GM21717 (cell line): ENCODE measurements around the gene TEX264.
"Not testable (repeated sequence)": the region's sequence is repeated elsewhere in the genome, so short reads cannot be mapped to it uniquely, and the experiment has no call there.

Source experiments
- ATAC-seq: cut with Tn5 transposase; IDR thresholded peaks from one replicate; pipeline ENCODE4 v1.9.1; 2021; ENCODE audit warnings: mild to moderate bottlenecking, moderate library complexity; ENCODE audit not compliant: unreplicated experiment

Gene TEX264

DNA sequence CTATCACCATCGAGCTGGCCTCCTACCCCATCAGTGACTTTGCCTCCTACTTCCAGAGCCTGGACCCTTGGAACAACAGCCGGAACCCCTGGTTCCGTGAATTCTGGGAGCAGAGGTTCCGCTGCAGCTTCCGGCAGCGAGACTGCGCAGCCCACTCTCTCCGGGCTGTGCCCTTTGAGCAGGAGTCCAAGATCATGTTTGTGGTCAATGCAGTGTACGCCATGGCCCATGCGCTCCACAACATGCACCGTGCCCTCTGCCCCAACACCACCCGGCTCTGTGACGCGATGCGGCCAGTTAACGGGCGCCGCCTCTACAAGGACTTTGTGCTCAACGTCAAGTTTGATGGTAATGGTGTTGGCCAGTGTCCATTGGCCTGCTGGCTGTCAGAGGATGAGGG lies 41.9 kb downstream of the TEX264 start:
- no peak for ATAC-seq

DNA sequence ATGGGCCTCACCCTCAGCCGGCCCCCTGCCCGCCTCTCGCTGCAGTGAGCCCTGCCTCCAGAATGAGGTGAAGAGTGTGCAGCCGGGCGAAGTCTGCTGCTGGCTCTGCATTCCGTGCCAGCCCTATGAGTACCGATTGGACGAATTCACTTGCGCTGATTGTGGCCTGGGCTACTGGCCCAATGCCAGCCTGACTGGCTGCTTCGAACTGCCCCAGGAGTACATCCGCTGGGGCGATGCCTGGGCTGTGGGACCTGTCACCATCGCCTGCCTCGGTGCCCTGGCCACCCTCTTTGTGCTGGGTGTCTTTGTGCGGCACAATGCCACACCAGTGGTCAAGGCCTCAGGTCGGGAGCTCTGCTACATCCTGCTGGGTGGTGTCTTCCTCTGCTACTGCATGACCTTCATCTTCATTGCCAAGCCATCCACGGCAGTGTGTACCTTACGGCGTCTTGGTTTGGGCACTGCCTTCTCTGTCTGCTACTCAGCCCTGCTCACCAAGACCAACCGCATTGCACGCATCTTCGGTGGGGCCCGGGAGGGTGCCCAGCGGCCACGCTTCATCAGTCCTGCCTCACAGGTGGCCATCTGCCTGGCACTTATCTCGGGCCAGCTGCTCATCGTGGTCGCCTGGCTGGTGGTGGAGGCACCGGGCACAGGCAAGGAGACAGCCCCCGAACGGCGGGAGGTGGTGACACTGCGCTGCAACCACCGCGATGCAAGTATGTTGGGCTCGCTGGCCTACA lies 44.4 kb downstream of the TEX264 start:
- ATAC-seq, result no peak

- no peak for ATAC-seq
Observed at GRCh38 chr3:51715977-51716294, 44.9 kb downstream of the TEX264 start.

GRCh38 chr3:51716805-51717204 lies 45.8 kb downstream of the TEX264 start:
- ATAC-seq, result no peak

DNA sequence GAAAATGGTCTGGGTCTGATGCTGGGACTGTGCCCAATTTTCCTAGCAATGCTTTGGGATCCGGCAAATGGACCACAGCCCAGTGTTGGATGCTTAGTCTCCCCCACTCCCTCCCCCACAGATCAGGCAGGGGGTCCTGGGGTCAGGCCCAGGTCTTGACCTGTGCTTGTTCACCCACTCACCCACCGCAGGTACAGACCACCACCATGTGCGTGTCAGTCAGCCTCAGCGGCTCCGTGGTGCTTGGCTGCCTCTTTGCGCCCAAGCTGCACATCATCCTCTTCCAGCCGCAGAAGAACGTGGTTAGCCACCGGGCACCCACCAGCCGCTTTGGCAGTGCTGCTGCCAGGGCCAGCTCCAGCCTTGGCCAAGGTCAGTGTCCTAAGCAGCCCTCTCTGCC lies 46.4 kb downstream of the TEX264 start:
- no peak for ATAC-seq

DNA sequence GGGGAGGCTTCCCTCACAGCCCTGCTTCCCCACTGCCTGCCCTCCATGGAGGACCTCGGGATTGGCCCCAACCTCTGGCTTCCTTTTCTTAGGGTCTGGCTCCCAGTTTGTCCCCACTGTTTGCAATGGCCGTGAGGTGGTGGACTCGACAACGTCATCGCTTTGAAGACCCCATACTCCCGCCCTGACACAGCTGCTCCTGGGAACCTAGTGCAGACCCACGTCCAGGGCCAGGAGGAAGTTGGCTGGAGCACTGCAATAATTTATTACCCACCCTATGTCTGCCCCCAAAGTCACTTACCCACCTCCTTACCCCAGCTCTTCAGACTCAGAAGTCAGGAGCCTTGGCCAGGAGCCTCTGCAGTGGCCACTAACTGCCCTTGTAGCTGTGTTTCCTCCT lies 46.9 kb downstream of the TEX264 start:
- ATAC-seq, result no peak

DNA sequence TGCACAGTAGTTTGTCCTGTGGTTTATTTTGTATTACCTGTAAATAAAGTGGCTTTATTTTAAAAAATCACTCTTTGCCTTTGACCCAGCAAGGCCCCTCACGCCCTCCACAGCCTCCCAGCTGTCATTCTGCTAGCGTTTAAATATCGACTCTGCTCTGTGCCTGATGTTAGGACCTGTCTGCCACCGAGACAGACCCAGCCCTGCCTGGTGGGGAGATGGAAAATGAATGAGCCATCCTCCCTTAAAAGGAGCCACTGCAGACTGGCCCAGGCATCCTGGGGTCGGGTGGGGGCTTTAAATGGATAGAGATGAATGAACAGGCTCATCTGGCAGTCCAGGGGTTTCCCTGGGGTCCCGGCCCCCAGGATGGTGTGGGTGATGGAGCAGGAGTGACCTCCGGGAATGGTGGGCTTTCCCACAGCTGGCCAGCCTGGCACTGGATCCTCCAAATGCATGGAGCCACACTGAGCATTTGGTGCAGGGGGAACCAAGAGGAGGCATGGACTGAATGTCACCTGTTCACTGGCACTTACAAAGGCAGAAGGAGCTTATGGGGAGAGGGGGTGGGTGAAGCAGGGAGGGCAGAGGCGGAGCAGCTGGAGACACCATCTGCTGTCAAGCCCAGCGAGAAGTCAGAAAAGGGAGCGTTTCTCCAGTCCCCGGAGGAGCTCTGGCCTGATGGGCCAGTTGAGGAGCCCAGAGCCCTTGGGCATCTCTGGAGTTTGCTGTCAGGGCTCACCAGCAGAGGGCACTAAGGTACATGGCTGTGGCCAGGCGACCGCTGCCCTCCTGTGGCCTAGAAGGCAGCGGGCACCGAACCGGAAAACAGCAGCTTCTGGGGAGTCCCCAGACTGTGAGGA lies 47.7 kb downstream of the TEX264 start:
- ATAC-seq, result no peak

DNA sequence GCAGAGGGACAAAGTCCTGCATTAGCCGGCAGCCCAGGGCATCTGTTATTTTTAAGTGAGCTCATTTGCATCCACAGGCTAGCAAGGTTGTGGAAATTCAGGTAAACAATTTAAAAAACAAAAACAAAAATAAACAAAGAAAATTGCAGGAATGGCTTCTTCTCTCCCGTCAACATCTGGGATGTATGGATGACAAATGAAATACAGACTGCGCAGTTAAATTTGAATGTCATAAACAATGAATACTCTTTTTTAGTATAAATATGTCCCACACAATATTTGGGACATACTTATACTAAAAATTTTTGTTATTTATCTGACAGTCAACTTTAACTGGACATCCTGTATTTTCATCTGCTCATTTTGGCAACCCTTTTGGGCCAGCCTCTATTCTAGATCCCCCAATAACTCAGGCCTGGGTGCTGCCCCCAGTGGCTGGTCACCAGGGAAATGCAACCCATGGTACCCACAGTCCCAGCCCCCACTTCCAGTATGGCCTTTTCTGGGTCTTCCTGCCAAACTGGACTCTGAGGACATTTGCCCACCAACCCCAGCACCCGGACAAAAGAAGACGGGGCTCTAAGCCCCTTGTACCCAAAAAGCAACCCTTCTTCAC lies 48.5 kb downstream of the TEX264 start:
- ATAC-seq, result no peak

- ATAC-seq, result no peak
Observed at GRCh38 chr3:51720292-51721061, 49.4 kb downstream of the TEX264 start.

DNA sequence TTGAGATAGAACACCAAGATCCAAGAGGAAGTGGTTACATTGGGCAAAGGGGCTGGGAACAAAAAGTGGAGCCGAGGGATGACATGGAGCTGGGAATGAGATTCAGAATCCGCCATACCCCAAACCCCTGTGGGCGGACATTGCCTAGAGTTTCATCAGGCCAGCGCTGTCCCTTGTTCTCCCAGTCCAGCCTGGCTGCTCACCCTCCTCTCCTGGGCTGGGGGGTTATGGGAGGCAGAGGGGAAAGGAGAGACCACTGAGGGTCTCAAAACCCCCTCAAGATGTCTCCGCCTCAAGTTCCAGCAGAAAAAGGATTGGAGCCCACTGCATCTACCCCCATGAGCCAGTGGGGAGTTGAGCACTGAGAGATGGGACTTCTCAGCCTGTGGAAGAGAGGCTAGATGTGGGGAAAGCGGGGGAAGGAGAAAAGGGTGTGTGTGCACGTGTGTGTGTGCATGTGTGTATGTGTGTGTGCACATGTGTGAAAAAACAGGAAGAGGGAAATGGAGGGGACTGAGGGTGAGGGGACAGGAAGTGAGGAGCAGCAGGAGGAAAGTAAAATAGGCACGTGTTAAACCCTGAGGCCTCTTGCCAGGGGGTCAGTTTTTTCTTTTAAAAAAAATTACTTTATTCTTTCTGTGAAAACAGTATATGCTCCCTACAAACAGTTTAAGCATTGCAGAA lies 50.2 kb downstream of the TEX264 start:
- no peak for ATAC-seq

DNA sequence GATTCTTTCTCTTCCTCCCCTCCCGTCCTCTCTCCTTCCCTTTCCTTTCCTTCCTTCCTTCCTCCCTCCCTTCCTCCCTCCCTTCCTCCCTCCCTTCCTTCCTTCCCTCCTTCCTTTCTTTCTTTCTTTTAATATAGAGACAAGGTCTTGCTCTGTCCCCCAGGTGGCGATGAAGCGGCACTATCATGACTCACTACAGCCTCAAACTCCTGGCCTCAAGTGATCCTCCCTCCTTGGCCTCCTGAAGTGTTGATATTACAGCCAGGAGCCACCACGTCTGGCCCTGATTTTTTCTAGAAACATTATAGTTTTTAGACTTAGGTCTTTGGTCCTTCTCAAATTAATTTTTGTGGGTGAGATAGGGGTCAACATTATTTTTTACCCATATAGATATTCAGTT lies 51.3 kb downstream of the TEX264 start:
- ATAC-seq, result no peak

GRCh38 chr3:51727500-51727899 lies 56.4 kb downstream of the TEX264 start:
- ATAC-seq, result no peak

- no peak for ATAC-seq
Observed at GRCh38 chr3:51729042-51729633, 58.1 kb downstream of the TEX264 start.

GRCh38 chr3:51733859-51734571 lies 63.0 kb downstream of the TEX264 start:
- no peak for ATAC-seq

- ATAC-seq, result no peak
Observed at GRCh38 chr3:51734572-51734907, 63.5 kb downstream of the TEX264 start.

DNA sequence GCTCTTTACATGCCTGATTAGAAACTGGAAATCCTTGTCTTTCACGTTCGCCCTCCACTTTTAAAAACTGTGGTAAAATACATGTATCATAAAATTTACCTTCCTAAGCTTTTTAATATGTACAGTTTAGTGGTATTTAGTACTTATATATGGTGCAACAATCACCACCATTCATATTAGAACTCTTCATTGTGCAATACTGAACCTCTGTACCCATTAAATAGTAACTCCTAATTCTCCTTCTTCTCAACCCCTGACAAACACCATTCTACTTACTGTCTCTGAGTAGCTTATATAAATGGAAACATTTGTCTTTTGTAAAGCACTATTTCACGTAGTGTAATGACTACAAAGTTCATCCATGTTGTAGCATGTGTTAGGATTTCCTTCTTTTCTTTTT lies 64.0 kb downstream of the TEX264 start:
- ATAC-seq, result no peak

GRCh38 chr3:51735950-51736349 lies 64.9 kb downstream of the TEX264 start:
- no peak for ATAC-seq

DNA sequence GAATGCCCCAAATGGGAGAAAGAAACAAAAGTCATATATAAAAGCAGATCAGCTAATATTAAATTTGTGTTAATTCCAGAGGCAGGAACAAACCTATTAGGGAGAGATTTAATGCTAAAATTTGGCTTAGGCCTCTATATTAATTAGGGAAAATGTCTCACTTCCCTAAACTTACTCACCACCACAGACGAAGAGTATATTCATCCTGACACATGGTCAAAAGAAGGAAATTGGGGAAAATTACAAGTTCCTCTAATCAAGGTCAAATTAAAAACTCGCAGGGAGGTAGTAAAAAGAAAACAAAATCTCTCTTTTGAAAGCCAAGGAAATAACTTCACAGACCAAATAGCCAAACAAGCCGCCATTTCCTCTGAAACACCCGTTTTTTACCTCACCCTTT lies 68.1 kb downstream of the TEX264 start:
- no peak for ATAC-seq

- ATAC-seq, result not testable (repeated sequence)
Observed at GRCh38 chr3:51742320-51742719, 71.3 kb downstream of the TEX264 start.

DNA sequence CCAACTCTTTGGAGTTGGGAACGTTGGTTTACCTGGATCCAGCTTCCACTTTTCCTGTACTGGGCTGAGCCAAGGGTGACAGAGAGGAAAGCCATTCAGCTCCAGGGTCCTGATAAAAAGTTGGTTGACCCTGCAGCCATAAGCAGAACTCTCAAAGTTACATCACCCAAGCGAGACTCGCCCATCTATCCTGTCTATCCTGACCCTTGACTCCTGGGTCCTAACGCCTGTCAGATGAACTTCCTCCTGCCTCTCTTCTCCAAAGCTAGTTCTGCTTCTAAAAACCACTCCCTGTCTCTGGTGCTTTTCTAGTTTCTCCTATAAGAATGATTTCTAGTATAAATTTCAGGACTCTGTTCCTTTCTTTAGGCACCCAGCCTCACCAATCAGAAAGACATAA lies 71.9 kb downstream of the TEX264 start:
- not testable (repeated sequence) for ATAC-seq
